ENCODE data around the gene PCDHA10.
"Not testable (repeated sequence)": the region's sequence is repeated elsewhere in the genome, so short reads cannot be mapped to it uniquely, and the experiment has no call there.

PCDHA10 gene

DNA sequence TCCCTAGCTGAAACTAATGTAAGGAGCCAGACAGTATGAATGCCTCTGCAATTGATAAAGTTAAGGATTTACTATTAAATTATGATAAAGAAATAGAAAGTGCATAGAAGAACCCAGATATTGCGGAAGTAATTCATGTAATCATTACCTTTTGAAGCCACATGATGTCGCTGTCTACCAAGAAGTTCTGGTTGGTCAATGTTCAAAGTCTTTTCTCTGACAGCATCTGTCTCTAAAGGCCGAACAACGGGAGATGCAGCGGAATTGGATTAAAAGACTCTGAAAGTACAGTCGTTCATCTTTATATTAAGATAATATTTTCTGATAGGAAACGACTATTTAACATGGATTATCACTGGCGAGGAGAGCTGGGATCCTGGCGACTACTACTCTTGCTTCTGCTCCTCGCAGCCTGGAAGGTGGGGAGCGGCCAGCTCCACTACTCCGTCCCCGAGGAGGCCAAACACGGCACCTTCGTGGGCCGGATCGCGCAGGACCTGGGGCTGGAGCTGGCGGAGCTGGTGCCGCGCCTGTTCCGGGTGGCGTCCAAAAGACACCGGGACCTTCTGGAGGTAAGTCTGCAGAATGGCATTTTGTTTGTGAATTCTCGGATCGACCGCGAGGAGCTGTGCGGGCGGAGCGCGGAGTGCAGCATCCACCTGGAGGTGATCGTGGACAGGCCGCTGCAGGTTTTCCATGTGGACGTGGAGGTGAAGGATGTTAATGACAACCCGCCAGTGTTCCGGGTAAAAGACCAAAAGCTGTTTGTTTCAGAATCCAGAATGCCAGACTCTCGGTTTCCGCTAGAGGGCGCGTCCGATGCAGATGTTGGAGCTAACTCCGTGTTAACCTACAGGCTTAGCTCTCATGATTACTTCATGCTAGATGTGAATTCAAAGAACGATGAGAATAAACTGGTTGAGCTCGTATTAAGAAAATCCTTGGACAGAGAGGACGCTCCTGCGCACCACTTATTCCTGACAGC is 14.4 kb upstream of the PCDHA10 start, which contains the start of gene PCDHA8:
PCDHA8 (plus strand) TSS at position 210 of the 985 bp plus-strand sequence; CDS start at position 345, 135 bp downstream.
- DNase-seq (ENCODE audit: low spot score), result peak; percentile 36

DNA sequence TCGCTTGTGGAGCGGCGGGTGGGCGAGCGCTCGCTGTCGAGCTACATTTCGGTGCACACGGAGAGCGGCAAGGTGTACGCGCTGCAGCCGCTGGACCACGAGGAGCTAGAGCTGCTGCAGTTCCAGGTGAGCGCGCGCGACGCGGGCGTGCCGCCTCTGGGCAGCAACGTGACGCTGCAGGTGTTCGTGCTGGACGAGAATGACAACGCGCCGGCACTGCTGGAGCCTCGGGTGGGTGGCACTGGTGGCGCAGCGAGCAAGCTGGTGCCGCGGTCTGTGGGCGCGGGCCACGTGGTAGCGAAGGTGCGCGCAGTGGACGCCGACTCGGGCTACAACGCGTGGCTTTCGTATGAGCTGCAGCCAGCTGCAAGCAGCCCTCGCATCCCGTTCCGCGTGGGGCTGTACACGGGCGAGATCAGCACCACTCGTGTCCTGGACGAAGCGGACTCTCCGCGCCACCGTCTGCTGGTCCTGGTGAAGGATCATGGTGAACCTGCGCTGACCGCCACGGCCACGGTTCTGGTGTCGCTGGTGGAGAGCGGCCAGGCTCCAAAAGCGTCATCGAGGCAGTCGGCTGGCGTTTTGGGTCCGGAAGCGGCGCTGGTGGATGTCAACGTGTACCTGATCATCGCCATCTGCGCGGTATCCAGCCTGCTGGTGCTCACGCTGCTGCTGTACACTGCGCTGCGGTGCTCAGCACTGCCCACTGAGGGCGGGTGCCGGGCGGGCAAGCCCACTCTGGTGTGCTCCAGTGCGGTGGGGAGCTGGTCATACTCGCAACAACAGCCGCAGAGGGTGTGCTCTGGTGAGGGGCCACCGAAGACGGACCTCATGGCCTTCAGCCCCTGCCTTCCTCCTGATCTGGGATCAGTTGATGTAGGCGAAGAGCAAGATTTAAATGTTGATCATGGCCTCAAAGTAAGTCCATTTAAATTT is 12.6 kb upstream of the PCDHA10 start:
- DNase-seq (ENCODE audit: low spot score), result no peak

DNA sequence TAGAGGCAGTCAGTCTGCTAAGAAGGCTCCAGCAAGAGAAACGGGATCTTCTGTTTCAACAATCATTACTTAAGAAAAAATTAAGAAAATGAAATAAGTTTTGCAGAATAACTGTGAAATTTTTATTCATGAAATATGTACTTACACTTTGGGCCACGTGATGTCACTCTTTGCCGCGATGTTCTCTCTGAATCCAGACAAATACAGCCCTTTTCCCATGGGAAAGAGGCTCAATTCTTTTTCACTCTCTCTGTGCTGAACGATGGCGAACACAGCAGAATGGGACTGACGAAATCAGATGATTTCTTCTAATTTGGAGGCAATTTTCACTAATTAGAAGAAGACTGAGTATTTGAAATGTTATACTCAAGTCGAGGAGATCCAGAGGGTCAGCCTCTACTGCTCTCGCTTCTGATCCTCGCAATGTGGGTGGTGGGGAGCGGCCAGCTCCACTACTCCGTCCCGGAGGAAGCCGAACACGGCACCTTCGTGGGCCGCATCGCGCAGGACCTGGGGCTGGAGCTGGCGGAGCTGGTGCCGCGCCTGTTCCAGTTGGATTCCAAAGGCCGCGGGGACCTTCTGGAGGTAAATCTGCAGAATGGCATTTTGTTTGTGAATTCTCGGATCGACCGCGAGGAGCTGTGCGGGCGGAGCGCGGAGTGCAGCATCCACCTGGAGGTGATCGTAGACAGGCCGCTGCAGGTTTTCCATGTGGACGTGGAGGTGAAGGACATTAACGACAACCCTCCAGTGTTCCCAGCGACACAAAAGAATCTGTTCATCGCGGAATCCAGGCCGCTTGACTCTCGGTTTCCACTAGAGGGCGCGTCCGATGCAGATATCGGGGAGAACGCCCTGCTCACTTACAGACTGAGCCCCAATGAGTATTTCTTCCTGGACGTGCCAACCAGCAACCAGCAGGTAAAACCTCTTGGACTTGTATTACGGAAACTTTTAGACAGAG is 7.3 kb upstream of the PCDHA10 start, which contains the start of gene PCDHA9:
PCDHA9 (plus strand) TSS at position 244 of the 964 bp plus-strand sequence; CDS start at position 358, 114 bp downstream.
- not testable (repeated sequence) for DNase-seq (ENCODE audit: low spot score)

DNA sequence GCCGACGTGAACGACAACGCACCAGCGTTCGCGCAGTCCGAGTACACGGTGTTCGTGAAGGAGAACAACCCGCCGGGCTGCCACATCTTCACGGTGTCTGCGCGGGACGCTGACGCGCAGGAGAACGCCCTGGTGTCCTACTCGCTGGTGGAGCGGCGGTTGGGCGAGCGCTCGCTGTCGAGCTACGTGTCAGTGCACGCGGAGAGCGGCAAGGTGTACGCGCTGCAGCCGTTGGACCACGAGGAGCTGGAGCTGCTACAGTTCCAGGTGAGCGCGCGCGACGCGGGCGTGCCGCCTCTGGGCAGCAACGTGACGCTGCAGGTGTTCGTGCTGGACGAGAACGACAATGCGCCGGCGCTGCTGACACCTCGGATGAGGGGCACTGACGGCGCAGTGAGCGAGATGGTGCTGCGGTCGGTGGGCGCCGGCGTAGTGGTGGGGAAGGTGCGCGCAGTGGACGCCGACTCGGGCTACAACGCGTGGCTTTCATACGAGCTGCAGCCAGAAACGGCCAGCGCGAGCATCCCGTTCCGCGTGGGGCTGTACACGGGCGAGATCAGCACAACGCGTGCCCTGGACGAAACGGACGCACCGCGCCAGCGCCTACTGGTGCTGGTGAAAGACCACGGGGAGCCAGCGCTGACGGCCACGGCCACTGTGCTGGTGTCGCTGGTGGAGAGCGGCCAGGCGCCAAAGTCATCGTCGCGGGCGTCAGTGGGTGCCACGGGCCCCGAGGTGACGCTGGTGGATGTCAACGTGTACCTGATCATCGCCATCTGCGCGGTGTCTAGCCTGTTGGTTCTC is 5.7 kb upstream of the PCDHA10 start:
- DNase-seq (ENCODE audit: low spot score), result not testable (repeated sequence)

DNA sequence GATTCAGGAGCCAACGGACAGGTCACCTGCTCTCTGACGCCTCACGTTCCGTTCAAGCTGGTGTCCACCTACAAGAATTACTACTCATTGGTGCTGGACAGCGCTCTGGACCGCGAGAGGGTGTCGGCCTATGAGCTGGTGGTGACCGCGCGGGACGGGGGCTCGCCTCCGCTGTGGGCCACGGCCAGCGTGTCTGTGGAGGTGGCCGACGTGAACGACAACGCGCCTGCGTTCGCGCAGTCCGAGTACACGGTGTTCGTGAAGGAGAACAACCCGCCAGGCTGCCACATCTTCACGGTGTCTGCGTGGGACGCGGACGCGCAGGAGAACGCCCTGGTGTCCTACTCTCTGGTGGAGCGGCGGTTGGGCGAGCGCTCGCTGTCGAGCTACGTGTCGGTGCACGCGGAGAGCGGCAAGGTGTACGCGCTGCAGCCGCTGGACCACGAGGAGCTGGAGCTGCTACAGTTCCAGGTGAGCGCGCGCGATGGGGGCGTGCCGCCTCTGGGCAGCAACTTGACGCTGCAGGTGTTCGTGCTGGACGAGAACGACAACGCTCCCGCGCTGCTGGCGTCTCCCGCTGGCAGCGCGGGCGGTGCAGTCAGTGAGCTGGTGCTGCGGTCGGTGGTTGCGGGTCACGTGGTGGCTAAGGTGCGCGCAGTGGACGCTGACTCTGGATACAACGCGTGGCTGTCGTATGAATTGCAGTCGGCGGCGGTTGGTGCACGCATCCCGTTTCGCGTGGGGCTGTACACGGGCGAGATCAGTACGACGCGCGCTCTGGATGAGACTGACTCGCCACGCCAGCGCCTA is 1.7 kb downstream of the PCDHA10 start:
- DNase-seq (ENCODE audit: low spot score), result no peak

DNA sequence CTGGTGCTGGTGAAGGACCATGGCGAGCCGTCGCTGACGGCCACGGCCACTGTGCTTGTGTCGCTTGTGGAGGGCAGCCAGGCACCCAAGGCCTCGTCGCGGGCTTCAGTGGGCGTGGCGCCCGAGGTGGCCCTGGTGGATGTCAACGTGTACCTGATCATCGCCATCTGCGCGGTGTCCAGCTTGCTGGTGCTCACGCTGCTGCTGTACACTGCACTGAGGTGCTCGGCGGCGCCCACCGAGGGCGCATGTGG is 2.2 kb downstream of the PCDHA10 start:
- no peak for DNase-seq (ENCODE audit: low spot score)

DNA sequence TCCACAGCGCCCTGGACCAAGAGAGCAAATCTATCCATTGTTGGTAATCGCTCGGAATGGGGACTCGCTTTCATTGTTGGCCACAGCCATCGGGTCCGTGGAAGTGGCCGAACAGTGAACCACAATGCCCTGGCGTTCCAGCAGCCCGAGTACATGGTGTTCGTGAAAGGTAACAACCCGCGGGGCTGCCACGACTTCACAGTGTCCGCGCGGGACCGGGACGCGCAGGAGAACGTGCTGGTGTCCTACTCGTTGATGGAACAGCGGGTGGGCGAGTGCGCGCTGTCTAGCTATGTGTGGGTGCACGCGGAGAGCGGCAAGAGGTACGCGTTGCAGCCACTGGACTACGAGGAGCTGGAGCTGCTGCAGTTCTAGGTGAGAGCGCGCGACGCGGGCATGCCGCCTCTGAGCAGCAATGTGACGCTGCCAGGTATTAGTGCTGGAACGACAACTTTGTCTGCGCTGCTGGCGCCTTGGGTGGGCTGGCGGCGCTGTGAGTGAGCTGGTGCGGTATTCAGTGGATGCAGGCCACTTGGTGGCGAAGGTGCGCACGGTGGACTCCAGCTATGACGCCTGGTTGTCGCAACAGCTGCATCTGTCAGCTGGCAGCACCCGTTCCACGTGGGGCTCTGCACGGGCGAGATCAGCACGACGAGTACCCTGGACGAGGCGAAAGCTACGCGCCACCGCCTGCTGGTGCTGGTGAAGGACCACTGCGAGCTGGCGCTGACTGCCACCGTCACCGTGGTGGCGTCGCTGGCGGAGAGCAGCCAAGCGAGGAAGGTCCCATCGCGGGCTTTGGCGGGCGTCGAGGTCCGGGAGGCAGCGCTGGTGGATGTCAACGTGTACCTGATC is 7.0 kb downstream of the PCDHA10 start:
- no peak for DNase-seq (ENCODE audit: low spot score)

DNA sequence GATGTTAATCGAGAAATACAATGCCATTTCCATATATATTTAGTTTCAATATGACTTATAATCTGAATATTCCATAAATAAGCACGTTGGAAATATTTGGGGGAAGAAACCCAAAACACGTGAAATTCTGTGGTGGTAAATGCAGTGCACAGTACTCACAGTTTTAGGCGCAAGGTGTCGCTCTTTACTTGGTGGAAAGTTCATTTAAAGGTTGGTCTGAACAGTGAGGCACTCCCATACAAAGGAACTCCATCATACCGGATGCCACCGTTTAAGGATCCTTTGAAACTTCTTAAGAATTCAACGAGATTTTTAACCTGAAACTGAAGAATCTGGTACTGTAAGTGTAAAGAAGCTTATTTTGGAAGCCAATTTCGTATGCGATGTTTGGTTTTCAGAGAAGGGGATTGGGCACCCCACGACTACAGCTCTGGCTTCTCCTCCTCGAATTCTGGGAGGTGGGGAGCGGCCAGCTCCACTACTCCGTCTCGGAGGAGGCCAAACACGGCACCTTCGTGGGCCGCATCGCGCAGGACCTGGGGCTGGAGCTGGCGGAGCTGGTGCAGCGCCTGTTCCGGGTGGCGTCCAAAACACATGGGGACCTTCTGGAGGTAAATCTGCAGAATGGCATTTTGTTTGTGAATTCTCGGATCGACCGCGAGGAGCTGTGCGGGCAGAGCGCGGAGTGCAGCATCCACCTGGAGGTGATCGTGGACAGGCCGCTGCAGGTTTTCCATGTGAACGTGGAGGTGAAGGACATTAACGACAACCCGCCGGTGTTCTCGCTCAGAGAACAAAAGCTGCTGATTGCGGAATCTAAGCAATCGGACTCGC is 13.2 kb downstream of the PCDHA10 start, which contains the start of gene PCDHA11:
PCDHA11 (plus strand) TSS at position 237 of the 834 bp plus-strand sequence; CDS start at position 384, 147 bp downstream.
- peak; percentile 19 for DNase-seq (ENCODE audit: low spot score)

DNA sequence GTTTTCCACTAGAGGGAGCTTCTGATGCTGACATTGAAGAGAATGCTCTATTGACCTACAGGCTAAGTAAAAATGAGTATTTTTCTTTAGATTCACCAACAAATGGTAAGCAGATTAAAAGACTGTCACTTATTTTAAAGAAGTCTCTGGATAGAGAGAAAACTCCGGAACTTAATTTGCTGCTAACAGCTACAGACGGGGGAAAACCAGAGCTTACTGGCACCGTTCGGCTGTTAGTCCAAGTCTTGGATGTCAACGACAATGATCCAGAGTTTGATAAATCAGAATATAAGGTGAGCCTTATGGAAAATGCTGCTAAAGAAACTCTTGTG is 13.8 kb downstream of the PCDHA10 start:
- DNase-seq (ENCODE audit: low spot score), result no peak

DNA sequence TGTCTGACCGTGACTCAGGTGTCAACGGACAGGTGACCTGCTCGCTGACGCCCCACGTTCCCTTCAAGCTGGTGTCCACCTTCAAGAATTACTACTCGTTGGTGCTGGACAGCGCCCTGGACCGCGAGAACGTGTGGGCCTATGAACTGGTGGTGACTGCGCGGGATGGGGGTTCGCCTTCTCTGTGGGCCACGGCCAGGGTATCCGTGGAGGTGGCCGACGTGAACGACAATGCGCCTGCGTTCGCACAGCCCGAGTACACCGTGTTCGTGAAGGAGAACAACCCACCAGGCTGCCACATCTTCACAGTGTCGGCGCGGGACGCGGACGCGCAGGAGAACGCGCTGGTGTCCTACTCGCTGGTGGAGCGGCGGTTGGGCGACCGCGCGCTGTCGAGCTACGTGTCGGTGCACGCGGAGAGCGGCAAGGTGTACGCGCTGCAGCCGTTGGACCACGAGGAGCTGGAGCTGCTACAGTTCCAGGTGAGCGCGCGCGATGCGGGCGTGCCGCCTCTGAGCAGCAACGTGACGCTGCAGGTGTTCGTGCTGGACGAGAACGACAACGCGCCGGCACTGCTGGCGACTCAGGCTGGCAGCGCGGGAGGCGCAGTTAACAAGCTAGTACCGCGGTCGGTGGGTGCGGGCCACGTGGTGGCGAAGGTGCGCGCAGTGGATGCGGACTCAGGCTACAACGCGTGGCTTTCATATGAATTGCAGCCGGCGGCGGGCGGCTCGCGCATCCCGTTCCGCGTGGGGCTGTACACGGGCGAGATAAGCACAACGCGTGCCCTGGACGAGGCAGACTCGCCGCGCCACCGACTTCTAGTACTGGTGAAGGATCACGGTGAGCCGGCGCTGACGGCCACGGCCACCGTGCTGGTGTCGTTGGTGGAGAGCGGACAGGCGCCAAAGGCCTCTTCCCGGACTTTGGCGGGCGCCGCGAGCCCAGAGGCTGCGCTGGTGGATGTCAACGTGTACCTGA is 14.8 kb downstream of the PCDHA10 start:
- no peak for DNase-seq (ENCODE audit: low spot score)

DNA sequence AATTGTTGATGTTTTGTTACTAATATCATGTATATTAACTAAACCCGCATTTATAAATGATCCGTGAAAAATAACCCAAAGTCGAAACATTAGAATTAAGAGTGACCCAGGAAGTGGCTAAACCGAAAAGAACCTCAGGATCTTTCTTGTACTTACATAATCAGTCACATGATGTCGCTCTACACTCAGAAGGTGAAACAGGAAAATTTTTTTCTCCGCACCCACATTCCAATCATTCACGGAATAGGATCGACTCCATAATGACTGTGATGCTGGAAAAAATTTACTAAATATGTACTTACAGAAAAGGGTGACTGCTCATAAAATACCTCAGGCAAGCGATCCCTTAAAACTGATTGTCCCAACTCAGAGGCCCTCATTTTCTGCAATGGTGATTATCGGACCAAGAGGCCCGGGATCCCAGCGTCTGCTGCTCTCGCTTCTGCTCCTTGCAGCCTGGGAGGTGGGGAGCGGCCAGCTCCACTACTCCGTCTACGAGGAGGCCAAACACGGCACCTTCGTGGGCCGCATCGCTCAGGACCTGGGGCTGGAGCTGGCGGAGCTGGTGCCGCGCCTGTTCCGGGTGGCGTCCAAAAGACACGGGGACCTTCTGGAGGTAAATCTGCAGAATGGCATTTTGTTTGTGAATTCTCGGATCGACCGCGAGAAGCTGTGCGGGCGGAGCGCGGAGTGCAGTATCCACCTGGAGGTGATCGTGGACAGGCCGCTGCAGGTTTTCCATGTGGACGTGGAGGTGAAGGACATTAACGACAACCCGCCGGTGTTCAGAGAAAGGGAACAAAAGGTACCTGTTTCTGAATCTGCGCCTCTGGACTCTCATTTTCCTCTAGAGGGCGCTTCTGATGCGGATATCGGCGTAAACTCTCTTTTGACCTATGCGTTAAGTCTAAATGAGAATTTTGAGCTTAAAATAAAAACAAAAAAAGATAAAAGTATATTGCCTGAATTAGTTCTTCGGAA is 19.7 kb downstream of the PCDHA10 start, which contains the start of gene PCDHA12:
PCDHA12 (plus strand) TSS at position 224 of the 981 bp plus-strand sequence; CDS start at position 389, 165 bp downstream.
- no peak for DNase-seq (ENCODE audit: low spot score)

DNA sequence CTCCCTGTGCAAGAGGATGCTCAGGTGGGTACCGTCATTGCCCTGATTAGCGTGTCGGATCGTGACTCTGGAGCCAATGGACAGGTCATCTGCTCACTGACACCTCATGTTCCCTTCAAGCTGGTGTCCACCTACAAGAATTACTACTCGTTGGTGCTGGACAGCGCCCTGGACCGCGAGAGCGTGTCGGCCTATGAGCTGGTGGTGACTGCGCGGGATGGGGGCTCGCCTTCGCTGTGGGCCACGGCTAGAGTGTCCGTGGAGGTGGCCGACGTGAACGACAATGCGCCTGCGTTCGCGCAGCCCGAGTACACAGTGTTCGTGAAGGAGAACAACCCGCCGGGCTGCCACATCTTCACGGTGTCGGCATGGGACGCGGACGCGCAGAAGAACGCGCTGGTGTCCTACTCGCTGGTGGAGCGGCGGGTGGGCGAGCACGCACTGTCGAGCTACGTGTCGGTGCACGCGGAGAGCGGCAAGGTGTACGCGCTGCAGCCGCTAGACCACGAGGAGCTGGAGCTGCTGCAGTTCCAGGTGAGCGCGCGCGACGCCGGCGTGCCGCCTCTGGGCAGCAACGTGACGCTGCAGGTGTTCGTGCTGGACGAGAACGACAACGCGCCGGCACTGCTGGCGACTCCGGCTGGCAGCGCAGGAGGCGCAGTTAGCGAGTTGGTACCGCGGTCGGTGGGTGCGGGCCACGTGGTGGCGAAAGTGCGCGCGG is 21.0 kb downstream of the PCDHA10 start:
- not testable (repeated sequence) for DNase-seq (ENCODE audit: low spot score)

DNA sequence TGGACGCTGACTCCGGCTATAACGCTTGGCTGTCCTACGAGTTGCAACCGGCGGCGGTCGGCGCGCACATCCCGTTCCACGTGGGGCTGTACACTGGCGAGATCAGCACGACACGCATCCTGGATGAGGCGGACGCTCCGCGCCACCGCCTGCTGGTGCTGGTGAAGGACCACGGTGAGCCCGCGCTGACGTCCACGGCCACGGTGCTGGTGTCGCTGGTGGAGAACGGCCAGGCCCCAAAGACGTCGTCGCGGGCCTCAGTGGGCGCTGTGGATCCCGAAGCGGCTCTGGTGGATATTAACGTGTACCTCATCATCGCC is 21.5 kb downstream of the PCDHA10 start:
- DNase-seq (ENCODE audit: low spot score), result no peak

DNA sequence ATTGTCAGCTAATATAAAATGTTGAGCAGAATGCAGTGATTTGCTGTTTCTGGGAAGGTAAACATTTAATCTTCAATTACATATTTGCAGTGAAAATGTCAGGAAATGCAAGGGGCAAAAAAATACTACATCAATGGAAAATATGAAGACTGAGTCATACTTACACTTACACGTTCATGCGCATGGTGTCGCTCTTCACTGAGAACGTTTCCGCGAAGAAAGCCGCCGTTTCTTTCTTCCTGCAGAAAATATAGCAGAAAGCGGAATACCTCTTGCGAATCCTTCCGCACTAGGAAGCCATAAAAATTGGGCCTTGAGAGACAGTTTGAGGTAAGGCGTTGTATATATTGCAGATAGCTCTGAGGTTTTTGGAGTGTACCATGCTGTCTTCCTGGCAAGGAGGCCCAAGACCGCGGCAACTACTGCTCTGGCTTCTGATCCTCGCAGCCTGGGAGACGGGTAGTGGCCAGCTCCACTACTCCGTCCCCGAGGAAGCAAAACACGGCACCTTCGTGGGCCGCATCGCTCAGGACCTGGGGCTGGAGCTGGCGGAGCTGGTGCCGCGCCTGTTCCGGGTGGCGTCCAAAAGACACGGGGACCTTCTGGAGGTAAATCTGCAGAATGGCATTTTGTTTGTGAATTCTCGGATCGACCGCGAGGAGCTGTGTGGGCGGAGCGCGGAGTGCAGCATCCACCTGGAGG is 26.3 kb downstream of the PCDHA10 start, which contains the start of gene PCDHA13:
PCDHA13 (plus strand) TSS at position 236 of the 702 bp plus-strand sequence; CDS start at position 381, 145 bp downstream.
- peak; percentile 13 for DNase-seq (ENCODE audit: low spot score)

Measured in COLO829 (cell line).